ENCODE measurements around the gene SLC25A13. TPM values are rescaled to one million over a fixed set of nuclear protein-coding genes. Genes with fewer than 3 reads are reported as not detected.

SLC25A13 gene
- total and polyA plus RNA-seq, 2 of the 13 experiments (the other 11 are each of a cell fraction or from before 2014, with no cell fraction given): 36.2 to 84.9 TPM

GRCh38 chr7:96359876-96360275, 38.0 kb upstream of the SLC25A13 start (continued):
- TF ChIP-seq, protein P1, sequence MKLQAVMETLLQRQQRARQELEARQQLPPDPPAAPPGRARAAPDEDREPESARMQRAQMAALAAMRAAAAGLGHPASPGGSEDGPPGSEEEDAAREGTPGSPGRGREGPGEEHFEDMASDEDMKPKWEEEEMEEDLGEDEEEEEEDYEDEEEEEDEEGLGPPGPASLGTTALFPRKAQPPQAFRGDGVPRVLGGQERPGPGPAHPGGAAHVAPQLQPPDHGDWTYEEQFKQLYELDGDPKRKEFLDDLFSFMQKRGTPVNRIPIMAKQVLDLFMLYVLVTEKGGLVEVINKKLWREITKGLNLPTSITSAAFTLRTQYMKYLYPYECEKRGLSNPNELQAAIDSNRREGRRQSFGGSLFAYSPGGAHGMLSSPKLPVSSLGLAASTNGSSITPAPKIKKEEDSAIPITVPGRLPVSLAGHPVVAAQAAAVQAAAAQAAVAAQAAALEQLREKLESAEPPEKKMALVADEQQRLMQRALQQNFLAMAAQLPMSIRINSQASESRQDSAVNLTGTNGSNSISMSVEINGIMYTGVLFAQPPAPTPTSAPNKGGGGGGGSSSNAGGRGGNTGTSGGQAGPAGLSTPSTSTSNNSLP (IDR thresholded peaks at IDR 0.05; ENCODE audit: low read depth, low read length): peak; percentile 60; the same call in 1 of the 2 replicates
- no peak for TF ChIP-seq GRHL1 (CRISPR knock-in tag; conservative IDR thresholded peaks at IDR 0.05)
- TF ChIP-seq HNRNPUL1 (IDR thresholded peaks at IDR 0.05; ENCODE audit: low read depth, low read length): peak; percentile 69; the same call in 1 of the 2 replicates
- TF ChIP-seq ZNF678 (CRISPR knock-in tag; IDR thresholded peaks at IDR 0.05): no peak
- TF ChIP-seq KAT8 (CRISPR knock-in tag; IDR thresholded peaks at IDR 0.05): 0 out of 2 replicates have a peak, but pooled peaks have one; percentile 16
- TF ChIP-seq KDM5B (CRISPR knock-in tag; IDR thresholded peaks at IDR 0.05; ENCODE audit: borderline replicate concordance): no peak
- no peak for TF ChIP-seq FOXP1 (IDR thresholded peaks at IDR 0.05)
- TF ChIP-seq FOXP1 (CRISPR knock-in tag; IDR thresholded peaks at IDR 0.05): peak; percentile 54; the same call in 1 of the 2 replicates
- TF ChIP-seq, protein P2, sequence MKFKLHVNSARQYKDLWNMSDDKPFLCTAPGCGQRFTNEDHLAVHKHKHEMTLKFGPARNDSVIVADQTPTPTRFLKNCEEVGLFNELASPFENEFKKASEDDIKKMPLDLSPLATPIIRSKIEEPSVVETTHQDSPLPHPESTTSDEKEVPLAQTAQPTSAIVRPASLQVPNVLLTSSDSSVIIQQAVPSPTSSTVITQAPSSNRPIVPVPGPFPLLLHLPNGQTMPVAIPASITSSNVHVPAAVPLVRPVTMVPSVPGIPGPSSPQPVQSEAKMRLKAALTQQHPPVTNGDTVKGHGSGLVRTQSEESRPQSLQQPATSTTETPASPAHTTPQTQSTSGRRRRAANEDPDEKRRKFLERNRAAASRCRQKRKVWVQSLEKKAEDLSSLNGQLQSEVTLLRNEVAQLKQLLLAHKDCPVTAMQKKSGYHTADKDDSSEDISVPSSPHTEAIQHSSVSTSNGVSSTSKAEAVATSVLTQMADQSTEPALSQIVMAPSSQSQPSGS (CRISPR knock-in tag; IDR thresholded peaks at IDR 0.05): no peak
- no peak for TF ChIP-seq PITX1 (CRISPR knock-in tag; IDR thresholded peaks at IDR 0.05)
- peak; percentile 42; the same call in 1 of the 2 replicates for TF ChIP-seq FOXJ3 (CRISPR knock-in tag; IDR thresholded peaks at IDR 0.05; ENCODE audit: borderline replicate concordance)
- peak; percentile 87 for TF ChIP-seq NR2C2 (CRISPR knock-in tag; IDR thresholded peaks at IDR 0.05; ENCODE audit: borderline replicate concordance)
- no peak for TF ChIP-seq CEBPZ (IDR thresholded peaks at IDR 0.05; ENCODE audit: low read length)
- TF ChIP-seq ATF7 (IDR thresholded peaks at IDR 0.05): no peak
- no peak for TF ChIP-seq ATF7 (CRISPR knock-in tag; IDR thresholded peaks at IDR 0.05)
- TF ChIP-seq PCBP1 (IDR thresholded peaks at IDR 0.05; ENCODE audit: borderline replicate concordance, low read depth, low read length): no peak
- no peak for TF ChIP-seq SRF (IDR thresholded peaks at IDR 0.05; ENCODE audit: low read depth, low read length)
- TF ChIP-seq PRDM4 (CRISPR knock-in tag; IDR thresholded peaks at IDR 0.05; ENCODE audit: borderline replicate concordance): no peak
- no peak for TF ChIP-seq ZNF749 (CRISPR knock-in tag; IDR thresholded peaks at IDR 0.05; ENCODE audit: borderline replicate concordance)
- no peak for TF ChIP-seq KLF6 (CRISPR knock-in tag; IDR thresholded peaks at IDR 0.05)
- TF ChIP-seq ZNF317 (CRISPR knock-in tag; IDR thresholded peaks at IDR 0.05): no peak
